Measurements from ENCODE around the gene KRT79.

Gene KRT79

DNA sequence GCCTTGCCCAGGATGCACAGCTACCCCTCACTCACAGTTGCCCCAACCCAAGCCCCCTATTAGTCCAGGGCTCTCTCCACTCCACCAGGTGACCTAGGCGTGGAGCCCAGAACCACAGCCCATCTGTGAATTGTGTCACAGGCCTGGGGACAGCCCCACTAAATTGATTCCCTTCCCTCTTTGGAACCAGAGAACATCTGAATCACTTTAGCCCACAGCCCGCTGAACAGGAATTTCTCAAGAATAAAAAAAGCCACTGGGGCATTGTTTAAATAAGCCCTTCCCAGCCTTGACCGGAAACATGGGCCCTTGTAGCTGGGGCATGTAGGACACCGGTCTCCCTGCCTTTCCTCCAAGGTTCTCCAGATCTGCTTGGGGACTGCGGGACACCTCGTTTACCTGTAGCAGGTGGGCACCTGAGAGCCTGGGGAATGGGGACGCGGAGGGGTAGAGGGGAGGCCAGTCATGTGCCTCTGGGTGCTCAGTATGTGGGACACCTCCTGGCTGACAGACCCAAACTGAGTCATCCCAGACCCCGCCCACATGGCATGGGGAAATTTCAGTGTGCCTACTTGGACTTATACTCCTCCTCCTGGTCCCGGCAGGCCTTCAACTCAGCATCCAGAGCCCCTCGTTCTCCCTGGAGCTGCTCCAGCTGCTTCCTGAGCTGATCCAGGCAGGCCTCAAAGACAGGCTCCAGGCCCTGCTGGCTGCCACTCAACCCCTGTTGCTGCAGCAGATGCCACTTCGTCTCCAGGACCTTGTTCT lies 13.4 kb upstream of the KRT79 start:
- DNase-seq (ENCODE audit: insufficient read length, low spot score) (no peak), FAIRE-seq (no peak)
- TF ChIP-seq, protein P1, sequence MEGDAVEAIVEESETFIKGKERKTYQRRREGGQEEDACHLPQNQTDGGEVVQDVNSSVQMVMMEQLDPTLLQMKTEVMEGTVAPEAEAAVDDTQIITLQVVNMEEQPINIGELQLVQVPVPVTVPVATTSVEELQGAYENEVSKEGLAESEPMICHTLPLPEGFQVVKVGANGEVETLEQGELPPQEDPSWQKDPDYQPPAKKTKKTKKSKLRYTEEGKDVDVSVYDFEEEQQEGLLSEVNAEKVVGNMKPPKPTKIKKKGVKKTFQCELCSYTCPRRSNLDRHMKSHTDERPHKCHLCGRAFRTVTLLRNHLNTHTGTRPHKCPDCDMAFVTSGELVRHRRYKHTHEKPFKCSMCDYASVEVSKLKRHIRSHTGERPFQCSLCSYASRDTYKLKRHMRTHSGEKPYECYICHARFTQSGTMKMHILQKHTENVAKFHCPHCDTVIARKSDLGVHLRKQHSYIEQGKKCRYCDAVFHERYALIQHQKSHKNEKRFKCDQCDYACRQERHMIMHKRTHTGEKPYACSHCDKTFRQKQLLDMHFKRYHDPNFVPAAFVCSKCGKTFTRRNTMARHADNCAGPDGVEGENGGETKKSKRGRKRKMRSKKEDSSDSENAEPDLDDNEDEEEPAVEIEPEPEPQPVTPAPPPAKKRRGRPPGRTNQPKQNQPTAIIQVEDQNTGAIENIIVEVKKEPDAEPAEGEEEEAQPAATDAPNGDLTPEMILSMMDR (IDR thresholded peaks at IDR 0.05; ENCODE audit: insufficient read depth, missing control alignments): no peak

DNA sequence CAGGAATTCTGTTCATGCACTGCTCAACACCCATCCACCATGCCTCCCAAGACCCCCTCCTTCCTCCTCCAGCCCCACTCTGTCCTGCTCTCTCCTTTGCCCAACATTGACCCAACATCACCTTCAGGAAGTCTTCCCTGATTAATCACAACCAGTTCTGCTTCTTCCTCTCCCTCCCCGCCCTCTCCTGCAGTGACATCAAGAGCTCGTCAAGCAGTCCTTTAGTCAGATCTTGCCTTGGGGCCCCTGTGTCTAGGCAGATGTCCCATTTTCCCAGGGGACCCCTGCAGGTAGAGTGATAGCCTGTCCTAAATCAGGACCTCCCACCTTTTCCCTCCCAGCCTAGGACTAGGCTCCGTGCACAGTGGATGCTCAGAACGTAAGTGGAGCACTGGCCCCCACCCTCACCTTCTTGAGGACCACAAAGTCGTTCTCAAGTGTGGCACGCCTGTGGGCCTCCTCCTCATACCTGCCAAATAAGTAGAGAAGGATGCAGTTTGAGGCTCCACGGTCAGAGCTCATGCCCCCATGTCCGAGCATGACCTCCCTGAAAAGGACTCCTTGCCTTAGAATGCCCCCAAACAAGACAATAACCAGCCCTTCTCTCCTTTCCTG lies 12.4 kb upstream of the KRT79 start:
- DNase-seq (ENCODE audit: insufficient read length, low spot score) (no peak), FAIRE-seq (no peak)
- TF ChIP-seq, protein P1 (IDR thresholded peaks at IDR 0.05; ENCODE audit: insufficient read depth, missing control alignments): no peak

DNA sequence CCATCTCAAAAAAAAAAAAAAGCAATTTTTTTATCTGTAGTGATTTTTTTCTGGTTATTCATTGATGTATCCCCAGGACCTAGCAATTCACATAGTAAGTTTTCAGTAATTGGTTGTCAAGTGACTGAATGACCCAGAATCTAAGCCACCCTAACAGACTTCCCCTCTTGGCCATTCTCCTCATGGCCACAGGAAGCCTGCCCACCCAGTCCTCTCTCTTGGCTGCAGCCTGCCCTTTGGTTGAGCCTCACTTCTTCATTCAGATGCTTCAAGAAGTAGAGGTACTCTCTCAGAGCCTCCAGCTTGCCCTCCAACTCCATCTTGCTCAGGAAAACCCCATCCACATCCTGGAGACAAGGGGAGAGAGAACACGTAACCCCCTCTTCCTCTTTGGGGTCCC lies 11.8 kb upstream of the KRT79 start:
- FAIRE-seq (no peak), DNase-seq (ENCODE audit: insufficient read length, low spot score) (no peak)
- TF ChIP-seq, protein P1 (IDR thresholded peaks at IDR 0.05; ENCODE audit: insufficient read depth, missing control alignments): no peak

DNA sequence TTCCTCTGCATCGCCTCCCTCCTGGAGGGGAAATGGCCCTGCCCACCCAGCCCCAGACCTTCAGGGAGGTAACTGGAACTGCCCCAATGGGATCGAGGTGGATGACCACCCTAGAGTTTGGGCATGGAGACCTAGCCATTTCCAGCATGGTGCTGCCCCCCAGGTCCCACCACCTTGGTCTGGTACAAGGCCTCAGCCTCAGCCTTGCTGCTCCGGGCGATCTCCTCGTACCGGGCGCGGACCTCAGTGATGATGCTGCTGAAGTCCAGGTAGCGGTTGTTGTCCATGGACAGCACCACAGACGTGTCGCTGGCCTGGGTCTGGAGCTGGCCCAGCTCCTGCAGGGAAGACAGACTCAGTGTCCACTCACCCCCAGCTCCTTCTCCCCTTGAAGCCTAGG lies 10.3 kb upstream of the KRT79 start:
- DNase-seq (ENCODE audit: insufficient read length, low spot score): no peak
- TF ChIP-seq, protein P1 (IDR thresholded peaks at IDR 0.05; ENCODE audit: insufficient read depth, missing control alignments): no peak
- FAIRE-seq: no peak

DNA sequence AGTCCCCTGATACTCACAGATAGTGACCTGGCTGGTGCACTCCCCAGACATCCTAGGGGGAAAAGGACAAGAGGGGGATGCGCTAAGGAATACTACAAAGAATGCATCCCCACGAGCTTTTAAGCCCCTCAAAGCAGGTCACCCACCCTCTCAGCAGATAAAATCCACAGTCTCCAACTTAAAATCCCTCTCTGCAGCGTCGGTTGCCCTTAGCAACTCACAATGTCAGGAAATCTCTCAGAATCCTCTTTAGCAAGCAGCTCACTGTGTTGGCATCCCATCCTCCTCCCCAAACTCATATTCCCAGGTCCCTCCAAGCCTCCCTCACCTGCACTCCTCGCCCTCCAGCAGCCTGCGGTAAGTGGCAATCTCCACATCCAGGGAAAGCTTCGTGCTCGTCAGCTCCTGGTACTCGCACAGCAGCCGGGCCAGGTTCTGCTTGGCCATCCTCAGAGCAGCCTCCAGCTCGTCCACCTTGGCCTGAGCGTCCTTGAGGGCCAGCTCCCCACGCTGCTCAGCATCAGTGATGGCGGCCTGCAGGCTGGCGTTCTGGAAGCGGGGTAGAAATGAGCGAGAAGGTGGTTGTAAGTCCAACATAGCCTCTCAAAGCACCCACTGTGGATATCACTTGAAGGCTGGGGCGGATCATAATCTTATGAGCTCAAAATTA lies 5.5 kb upstream of the KRT79 start:
- no peak for DNase-seq (ENCODE audit: insufficient read length, low spot score)
- TF ChIP-seq, protein P1 (IDR thresholded peaks at IDR 0.05; ENCODE audit: insufficient read depth, missing control alignments): no peak
- FAIRE-seq: no peak

DNA sequence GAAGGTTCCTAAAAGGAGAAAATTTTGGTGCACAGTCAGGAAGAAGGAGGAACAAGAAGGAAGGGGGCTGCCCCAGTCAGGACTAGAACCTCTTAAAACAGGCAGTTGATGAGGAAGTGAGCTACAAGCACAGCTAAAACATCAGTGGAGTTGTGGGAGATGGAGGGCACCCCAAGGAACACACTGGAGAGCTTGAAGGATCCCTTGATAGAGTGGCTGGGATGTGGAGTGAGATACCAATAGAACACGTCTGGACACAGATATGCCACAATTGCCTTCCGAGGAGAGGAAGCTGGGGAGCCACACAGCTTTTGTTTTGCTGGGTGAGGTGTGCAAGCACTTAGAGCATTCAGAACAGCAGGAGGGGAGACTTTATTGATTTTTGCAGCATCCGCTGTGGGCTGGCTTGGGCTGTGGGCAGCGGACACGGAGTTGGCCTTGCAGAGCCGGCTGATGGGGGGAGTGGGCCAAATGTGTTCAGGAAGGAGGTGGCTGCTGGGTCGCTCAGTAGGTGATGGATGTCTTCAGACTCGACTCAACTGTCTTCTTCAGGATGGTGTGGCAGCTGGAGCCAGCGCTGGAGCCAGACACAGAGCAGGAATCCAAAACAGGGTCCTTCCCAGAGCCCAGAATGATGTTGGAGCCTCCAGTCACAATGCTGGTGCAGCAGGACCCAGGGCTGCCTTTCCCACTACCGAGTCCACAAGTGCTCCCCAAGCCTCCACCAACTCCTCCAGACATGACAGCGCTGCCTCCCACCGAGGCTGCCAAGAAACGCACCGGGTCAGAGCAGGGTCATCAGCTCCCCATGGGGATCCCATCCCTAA lies 4.7 kb upstream of the KRT79 start:
- FAIRE-seq: no peak
- TF ChIP-seq, protein P1 (IDR thresholded peaks at IDR 0.05; ENCODE audit: insufficient read depth, missing control alignments): no peak
- no peak for DNase-seq (ENCODE audit: insufficient read length, low spot score)
